SK-N-SH (cell line): ENCODE measurements around the gene PPP1R14D. TPM values are rescaled to one million over a fixed set of nuclear protein-coding genes. Genes with fewer than 3 reads are reported as not detected.

Experiments
- CTCF ChIA-PET: fragments of 300-600, 350-600 bp; formaldehyde crosslinking; extraction: SDS; loops from one replicate; lab custom pipeline; 2021; lab: Yijun Ruan, JAX
- POLR2A ChIA-PET: fragments of 350-600 bp; sonication (Branson Sonifier 250); formaldehyde crosslinking; extraction: SDS; loops from one replicate; lab custom pipeline; 2020; ENCODE audit warnings: antibody characterized with exemption, inconsistent platforms; lab: Yijun Ruan, JAX
- DNase-seq: peaks from one replicate; pipeline ENCODE4 v3.0.0; 2012
- H2AFZ ChIP-seq: fragments of 200-600 bp; sonication (generic); 2 replicates; pipeline ENCODE4 v1.8.1; 2016; ENCODE audit warnings: antibody characterized with exemption, mild to moderate bottlenecking, low read depth
- H3F3A ChIP-seq: fragments of 200-600 bp; sonication (generic); replicated peaks from 2 replicates; pipeline ENCODE3; 2016; ENCODE audit warnings: antibody characterized with exemption, mild to moderate bottlenecking; ENCODE audit not compliant: insufficient read depth
- H3K27ac ChIP-seq, 2 experiments: fragments of 200-500 bp in 1 of 2; fragments of 200-600 bp in 1 of 2; sonication (Bioruptor generic) in 1 of 2; sonication (generic), shearing (Covaris generic) in 1 of 2; 2 replicates each; pipeline versions ENCODE4 v1.5.1 to v1.6.1; 2014 to 2016; ENCODE audit warnings: low read depth in 2 of 2, inconsistent platforms in 1 of 2, low read length in 1 of 2, mild to moderate bottlenecking in 1 of 2, mixed read lengths in 1 of 2
- H3K27me3 ChIP-seq: fragments of 200-600 bp; sonication (generic), shearing (Covaris generic); 2 replicates; pipeline ENCODE4 v1.6.1; 2016; ENCODE audit warnings: mixed run types; ENCODE audit not compliant: insufficient read depth
- H3K36me3 ChIP-seq, 2 experiments: fragments of 200-500 bp in 1 of 2; fragments of 200-600 bp in 1 of 2; sonication (Bioruptor generic) in 1 of 2; sonication (generic) in 1 of 2; replicated peaks in 1 of 2; 2 replicates each; pipeline versions ENCODE3 to v1.5.1; 2014 to 2016; ENCODE audit warnings: low read length in 1 of 2, mild to moderate bottlenecking in 1 of 2; ENCODE audit not compliant: insufficient read depth in 2 of 2, control insufficient read depth in 1 of 2
- H3K4me1 ChIP-seq, 2 experiments: fragments of 200-500 bp in 1 of 2; fragments of 200-600 bp in 1 of 2; sonication (Bioruptor generic) in 1 of 2; sonication (generic), shearing (Covaris generic) in 1 of 2; 2 replicates each; pipeline versions ENCODE4 v1.5.1 to v1.6.1; 2014 to 2016; ENCODE audit warnings: low read depth in 1 of 2, low read length in 1 of 2, mixed run types in 1 of 2; ENCODE audit not compliant: insufficient read depth in 2 of 2, control insufficient read depth in 1 of 2
- H3K4me2 ChIP-seq: fragments of 200-600 bp; sonication (generic), shearing (Covaris generic); 2 replicates; pipeline ENCODE4 v1.6.1; 2017; ENCODE audit warnings: mixed run types
- H3K4me3 ChIP-seq, 2 experiments: fragments of 200-500 bp in 1 of 2; fragments of 200-600 bp in 1 of 2; sonication (Bioruptor generic) in 1 of 2; sonication (generic), shearing (Covaris generic) in 1 of 2; 2 replicates each; pipeline versions ENCODE4 v1.5.1 to v1.8.1; 2014 to 2016; ENCODE audit warnings: low read depth in 2 of 2, inconsistent platforms in 1 of 2, low read length in 1 of 2, mild to moderate bottlenecking in 1 of 2, mixed read lengths in 1 of 2, moderate library complexity in 1 of 2
- H3K79me2 ChIP-seq: fragments of 200-600 bp; sonication (generic); 2 replicates; pipeline ENCODE4 v1.8.1; 2017; ENCODE audit warnings: mild to moderate bottlenecking; ENCODE audit not compliant: insufficient read depth
- H3K9ac ChIP-seq: fragments of 200-600 bp; sonication (generic); 2 replicates; pipeline ENCODE4 v1.6.1; 2017; ENCODE audit warnings: mixed run types
- H3K9me2 ChIP-seq: fragments of 200-600 bp; sonication (generic); 2 replicates; pipeline ENCODE4 v1.6.1; 2017; ENCODE audit warnings: mixed run types
- H3K9me3 ChIP-seq: fragments of 200-600 bp; sonication (generic); 2 replicates; pipeline ENCODE4 v1.6.1; 2017; ENCODE audit warnings: mixed run types, mild to moderate bottlenecking, moderate library complexity
- H4K20me1 ChIP-seq: fragments of 200-600 bp; sonication (generic); 2 replicates; pipeline ENCODE4 v1.6.1; 2017; ENCODE audit warnings: mild to moderate bottlenecking, mixed run types; ENCODE audit not compliant: insufficient read depth
- ELF1 ChIP-seq: IDR thresholded peaks from 2 replicates; pipeline ENCODE4 v1.4.0; 2012
- EP300 ChIP-seq, 2 experiments: IDR thresholded peaks; 2 replicates each; pipeline versions ENCODE4 v1.4.0 to v1.6.1; 2012; ENCODE audit warnings: borderline replicate concordance in 1 of 2, low read depth in 1 of 2, low read length in 1 of 2
- FOSL2 ChIP-seq: IDR thresholded peaks from 2 replicates; pipeline ENCODE4 v1.4.0; 2012; ENCODE audit warnings: low read depth, mild to moderate bottlenecking, moderate library complexity, borderline replicate concordance
- GATA2 ChIP-seq: sonication (generic); formaldehyde crosslinking; IDR thresholded peaks from 2 replicates; pipeline ENCODE4 v1.5.0; 2020; ENCODE audit warnings: mild to moderate bottlenecking, missing genetic modification reagents
- IRF3 ChIP-seq: fragments of 150-350 bp; IDR thresholded peaks from 2 replicates; pipeline ENCODE4 v1.6.1; 2016; ENCODE audit warnings: mild to moderate bottlenecking, low read depth, low read length
- MEF2A ChIP-seq: IDR thresholded peaks from 2 replicates; pipeline ENCODE4 v1.4.0; 2012; ENCODE audit warnings: low read depth, borderline replicate concordance
- MXI1 ChIP-seq: IDR thresholded peaks from 2 replicates; pipeline ENCODE4 v1.6.1; 2012; ENCODE audit warnings: mild to moderate bottlenecking, low read depth, low read length, improper control_type of control experiment
- NFIC ChIP-seq: IDR thresholded peaks from 2 replicates; pipeline ENCODE4 v1.4.0; 2012; ENCODE audit warnings: borderline replicate concordance
- NRF1 ChIP-seq: IDR thresholded peaks from 2 replicates; pipeline ENCODE4 v1.6.1; 2012; ENCODE audit warnings: low read depth, mild to moderate bottlenecking, low read length
- POLR2AphosphoS5 ChIP-seq: IDR thresholded peaks from 2 replicates; pipeline ENCODE4 v1.6.1; 2012; ENCODE audit warnings: low read depth, low read length
- RAD21 ChIP-seq: IDR thresholded peaks from 2 replicates; pipeline ENCODE4 v1.6.1; 2012; ENCODE audit warnings: mild to moderate bottlenecking, low read length
- RXRA ChIP-seq: IDR thresholded peaks from 2 replicates; pipeline ENCODE4 v1.4.0; 2012; ENCODE audit warnings: low read depth, mild to moderate bottlenecking, borderline replicate concordance
- SIN3A ChIP-seq: IDR thresholded peaks from 2 replicates; pipeline ENCODE4 v1.6.1; 2012; ENCODE audit warnings: low read depth, mild to moderate bottlenecking, low read length, moderate library complexity, borderline replicate concordance
- SMC3 ChIP-seq: IDR thresholded peaks from 2 replicates; pipeline ENCODE4 v1.6.1; 2012; ENCODE audit warnings: low read depth, low read length, improper control_type of control experiment
- TAF1 ChIP-seq: IDR thresholded peaks from 2 replicates; pipeline ENCODE4 v1.6.1; 2012; ENCODE audit warnings: low read depth, mild to moderate bottlenecking, low read length, moderate library complexity, borderline replicate concordance
- USF2 ChIP-seq: fragments of 150-350 bp; IDR thresholded peaks from 2 replicates; pipeline ENCODE4 v1.6.1; 2017; ENCODE audit warnings: antibody characterized with exemption, low read length, low read depth, borderline replicate concordance
- WGBS: methylation state at CpG from one replicate; pipeline ENCODE4 v1.1.6; 2017; ENCODE audit warnings: low lambda C conversion rate; 5-methylcytosine and 5-hydroxymethylcytosine counted together
- polyA plus RNA-seq, 3 experiments: library from polyadenylated mRNA; depleted of rRNA; stranded (reverse); fragments of >200 nt; gene quantifications; 2 replicates each; pipeline ENCODE4 v1.2.3, GENCODE V29; 2012
- TF ChIP-seq, protein P1 (sequence below): IDR thresholded peaks from 2 replicates; pipeline ENCODE4 v1.6.1; 2012; ENCODE audit warnings: mild to moderate bottlenecking, low read depth, low read length, moderate library complexity

Gene PPP1R14D
- polyA plus RNA-seq, 1 of the 3 experiments (the other 2 are of a cell fraction), result not detected

DNA sequence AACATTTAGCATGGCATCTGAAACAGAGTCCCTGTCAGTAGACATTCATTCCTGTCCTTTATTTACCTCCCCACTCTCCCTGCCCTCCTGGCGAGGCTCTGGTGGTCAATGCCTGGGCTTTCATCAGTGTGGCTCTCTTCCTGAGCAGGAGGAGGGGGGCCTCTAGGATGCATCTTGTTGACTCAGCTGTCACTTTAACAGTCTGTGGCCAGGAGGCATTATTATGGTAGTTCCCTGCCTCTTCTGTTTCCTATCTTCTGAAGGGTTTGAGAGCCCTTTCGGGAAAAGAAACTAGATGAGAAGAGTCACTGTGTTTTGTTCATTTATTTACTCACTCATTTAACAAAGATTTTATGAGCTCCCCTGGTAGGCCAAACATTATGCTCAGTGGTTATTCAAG is 2.4 kb upstream of the PPP1R14D start:
- H3K4me3 ChIP-seq, result no peak overlapping the region
- ChIA-PET POLR2A (no interaction called here), CTCF (interaction anchor here (0.7 to 1.9 kb wide), 4 partner anchors 11 to 90 kb away, joined by 3 to 9 read pairs (median 5); no protein-coding TSS in a partner anchor)
- H3K9me3 ChIP-seq, result no peaks in the 10 kb centered on the region
- 96% methylated on average over 2 of the region's 2 CpGs for WGBS
- H2AFZ ChIP-seq, result no peak overlapping the region
- TF ChIP-seq USF2, result no peak
- TF ChIP-seq IRF3, result no peak
- no peak for TF ChIP-seq TAF1
- no peak for TF ChIP-seq SMC3
- TF ChIP-seq, protein P1, sequence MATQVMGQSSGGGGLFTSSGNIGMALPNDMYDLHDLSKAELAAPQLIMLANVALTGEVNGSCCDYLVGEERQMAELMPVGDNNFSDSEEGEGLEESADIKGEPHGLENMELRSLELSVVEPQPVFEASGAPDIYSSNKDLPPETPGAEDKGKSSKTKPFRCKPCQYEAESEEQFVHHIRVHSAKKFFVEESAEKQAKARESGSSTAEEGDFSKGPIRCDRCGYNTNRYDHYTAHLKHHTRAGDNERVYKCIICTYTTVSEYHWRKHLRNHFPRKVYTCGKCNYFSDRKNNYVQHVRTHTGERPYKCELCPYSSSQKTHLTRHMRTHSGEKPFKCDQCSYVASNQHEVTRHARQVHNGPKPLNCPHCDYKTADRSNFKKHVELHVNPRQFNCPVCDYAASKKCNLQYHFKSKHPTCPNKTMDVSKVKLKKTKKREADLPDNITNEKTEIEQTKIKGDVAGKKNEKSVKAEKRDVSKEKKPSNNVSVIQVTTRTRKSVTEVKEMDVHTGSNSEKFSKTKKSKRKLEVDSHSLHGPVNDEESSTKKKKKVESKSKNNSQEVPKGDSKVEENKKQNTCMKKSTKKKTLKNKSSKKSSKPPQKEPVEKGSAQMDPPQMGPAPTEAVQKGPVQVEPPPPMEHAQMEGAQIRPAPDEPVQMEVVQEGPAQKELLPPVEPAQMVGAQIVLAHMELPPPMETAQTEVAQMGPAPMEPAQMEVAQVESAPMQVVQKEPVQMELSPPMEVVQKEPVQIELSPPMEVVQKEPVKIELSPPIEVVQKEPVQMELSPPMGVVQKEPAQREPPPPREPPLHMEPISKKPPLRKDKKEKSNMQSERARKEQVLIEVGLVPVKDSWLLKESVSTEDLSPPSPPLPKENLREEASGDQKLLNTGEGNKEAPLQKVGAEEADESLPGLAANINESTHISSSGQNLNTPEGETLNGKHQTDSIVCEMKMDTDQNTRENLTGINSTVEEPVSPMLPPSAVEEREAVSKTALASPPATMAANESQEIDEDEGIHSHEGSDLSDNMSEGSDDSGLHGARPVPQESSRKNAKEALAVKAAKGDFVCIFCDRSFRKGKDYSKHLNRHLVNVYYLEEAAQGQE, result no peak
- TF ChIP-seq FOSL2, result no peak
- no peak for TF ChIP-seq POLR2AphosphoS5
- TF ChIP-seq RAD21, result no peak
- no peak for TF ChIP-seq GATA2 (CRISPR knock-in tag)
- no peak for TF ChIP-seq SIN3A
- TF ChIP-seq NFIC, result no peak
- no peak for TF ChIP-seq EP300 (IDR thresholded peaks at IDR 0.05; ENCODE audit: borderline replicate concordance in 1 of 2, low read depth in 1 of 2, low read length in 1 of 2)
- TF ChIP-seq NRF1, result no peak
- no peak for TF ChIP-seq MEF2A
- TF ChIP-seq MXI1, result no peak
- no peak for TF ChIP-seq ELF1
- no peak for TF ChIP-seq RXRA
- H4K20me1 ChIP-seq, result no peaks in the 10 kb centered on the region
- H3K27me3 ChIP-seq, result no peaks in the 10 kb centered on the region
- no peaks in the 10 kb centered on the region for H3K36me3 ChIP-seq
- no peak for DNase-seq
- peaks cover 0 to 3% of the 10 kb centered on the region in 2 experiments; a peak in 2 of 4 replicates for H3K4me1 ChIP-seq
- no peaks in the 10 kb centered on the region for H3K79me2 ChIP-seq
- no peak overlapping the region for H3K9ac ChIP-seq
- no peak overlapping the region for H3K27ac ChIP-seq
- no peaks in the 10 kb centered on the region for H3K9me2 ChIP-seq
- H3K4me2 ChIP-seq, result no peak overlapping the region
- no peaks in the 10 kb centered on the region for H3F3A ChIP-seq
